DMS153 treated with DMSO at 0.1 percent for 48 hours (cell line): ENCODE measurements around the gene COPS7A.

ENCODE experiments used
- DNase-seq: peaks from one replicate; lab custom pipeline; 2025; ENCODE audit not compliant: unreplicated experiment; lab: John Stamatoyannopoulos, UW

COPS7A gene

DNA sequence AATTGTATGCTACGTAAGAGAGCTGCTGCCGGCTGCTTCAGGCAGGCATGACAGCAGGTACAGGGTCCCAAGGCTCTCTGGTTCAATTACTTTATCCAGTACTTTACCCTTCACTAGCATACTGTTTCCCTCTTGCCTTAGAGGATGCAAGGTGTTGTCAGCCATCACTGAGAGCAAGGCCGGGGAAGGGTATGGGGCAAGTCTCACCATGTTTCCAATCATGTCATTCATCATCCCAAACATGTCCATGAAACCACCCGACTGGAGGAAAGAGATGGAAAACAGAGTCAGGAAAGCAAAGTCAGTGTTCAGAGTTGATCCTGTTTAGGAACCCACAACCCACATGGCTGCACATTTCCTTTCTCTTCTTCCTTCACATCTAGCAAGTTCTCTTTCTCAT, 26.7 kb downstream of the COPS7A start:
- no peak for DNase-seq

DNA sequence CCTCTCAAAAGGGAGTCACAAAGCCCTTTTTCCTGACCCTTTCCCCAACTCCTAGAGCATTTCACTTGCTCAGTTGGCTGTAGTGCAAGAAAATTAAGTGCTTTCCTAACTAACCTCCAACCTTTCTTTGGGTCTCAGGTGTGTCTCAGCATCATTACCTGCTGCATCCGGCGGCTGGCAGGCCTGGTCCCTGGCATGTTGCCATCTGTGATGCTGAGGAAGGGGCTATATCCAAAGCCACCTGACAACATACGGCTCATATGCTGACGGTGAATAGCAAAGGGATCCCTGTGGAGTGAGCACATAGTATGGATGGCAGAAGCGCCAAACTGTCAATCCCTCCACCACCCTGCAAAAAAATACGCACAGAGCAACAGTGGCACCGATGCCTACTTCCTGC, 27.9 kb downstream of the COPS7A start:
- no peak for DNase-seq

DNA sequence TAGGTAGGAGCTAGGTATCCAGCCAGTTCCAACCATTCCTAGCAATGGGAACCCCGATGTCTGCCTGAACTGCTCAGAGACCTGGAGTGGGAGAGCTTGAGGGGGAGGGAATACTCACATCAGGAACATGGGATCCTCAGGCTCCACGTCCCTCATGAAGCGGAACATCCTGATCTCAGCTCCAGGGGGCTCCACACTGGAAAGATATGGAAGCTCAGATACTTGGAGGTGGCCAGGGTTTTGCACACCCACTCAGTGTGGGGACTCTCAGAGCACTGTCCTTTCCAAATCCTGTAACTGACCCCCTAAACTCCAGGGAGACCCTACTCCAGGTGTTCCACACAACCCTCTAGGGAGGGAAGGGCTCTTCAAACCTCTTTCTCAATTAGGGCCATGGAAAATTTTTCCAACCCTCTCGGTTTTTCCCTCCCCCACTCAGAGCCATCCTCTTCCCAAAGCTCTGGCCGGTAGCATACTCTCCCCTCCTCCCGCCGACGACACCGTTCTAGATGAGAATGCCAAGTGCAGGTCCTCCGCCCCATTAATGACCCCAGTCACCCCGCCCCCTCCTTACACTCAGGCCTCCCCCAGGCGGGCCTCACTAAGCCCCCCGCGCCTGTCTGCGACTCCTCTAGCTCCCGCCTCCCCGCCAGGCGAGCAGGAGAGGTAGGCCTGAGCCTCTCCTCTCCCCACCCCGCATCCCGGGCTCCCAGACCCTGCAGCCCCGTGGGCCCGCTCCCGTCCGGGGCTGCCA, 28.5 kb downstream of the COPS7A start:
- DNase-seq = no peak

DNA sequence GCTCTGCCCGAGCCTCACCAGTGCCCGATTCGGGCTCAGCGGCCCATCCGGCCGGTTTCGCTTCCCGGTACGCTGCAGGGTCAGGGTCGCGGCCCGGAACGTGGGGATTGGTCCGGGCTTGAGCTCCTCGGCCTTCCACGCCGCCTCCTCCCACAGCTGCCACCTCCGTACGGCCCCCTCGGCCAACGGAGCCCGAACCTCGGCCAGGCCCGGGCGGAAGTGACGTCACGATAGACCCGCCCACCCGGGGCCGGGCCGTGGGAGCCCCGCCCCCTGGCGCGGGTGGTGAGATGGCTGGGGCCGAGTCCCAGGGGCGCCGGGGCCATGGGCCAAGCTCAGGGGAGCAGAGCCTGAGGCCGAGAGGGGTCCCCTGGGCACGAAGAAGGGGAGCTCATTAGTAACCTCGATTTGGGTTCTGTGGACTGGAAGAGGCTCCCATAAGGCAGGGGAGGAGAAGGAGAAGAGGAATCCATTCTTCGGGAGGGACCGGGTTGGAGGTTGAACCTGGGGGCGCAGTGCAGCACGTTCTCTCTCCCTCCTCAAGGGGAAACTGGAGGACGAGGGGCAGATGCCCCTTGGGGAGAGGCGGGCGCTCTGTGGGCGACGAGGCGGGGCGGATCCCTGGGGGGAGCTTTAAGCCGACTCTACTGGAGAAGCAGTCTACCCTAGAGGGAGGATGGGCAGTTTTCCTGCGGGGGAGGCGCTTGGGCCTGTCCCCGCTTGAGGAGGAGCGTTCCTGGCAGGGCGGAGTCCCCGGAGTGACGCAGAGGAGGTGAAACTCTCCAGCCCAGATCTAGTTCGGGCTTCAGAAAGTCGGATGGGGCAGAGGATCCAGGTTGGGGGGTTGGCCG, 29.3 kb downstream of the COPS7A start, which contains the start of gene MLF2:
MLF2 (minus strand) TSS at position 221 of the 851 bp plus-strand sequence. CDS start 807 bp downstream, outside the sequence.
- peak; percentile 91 for DNase-seq

DNA sequence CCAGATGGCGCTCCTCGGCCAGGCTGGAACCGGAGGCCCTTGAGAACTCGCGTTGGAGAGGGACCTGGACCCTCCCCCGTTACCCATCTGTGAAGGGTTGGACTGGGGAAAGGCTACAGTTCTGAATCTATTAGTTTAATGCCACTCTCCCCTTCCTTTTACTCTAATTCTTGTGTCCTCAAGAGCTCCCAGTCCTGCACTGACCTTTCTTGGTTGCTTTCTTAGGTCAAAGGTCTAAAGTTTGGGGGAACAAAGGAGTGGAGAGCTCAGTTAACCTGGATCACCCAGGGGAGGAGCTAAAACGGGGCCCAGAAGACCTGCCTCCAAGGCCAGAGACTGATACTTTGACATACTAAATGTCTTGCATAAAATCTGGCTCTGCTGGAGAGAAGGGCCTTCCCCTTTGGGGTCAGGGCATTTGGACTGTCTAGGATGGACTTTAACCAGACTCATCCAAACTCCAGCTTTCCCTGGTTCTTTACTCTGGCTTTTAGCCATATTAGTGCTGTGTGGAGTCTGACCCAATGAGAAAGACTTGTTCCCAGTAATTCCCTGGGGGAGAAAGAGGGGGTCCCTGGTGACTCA, 30.0 kb downstream of the COPS7A start:
- DNase-seq = no peak

DNA sequence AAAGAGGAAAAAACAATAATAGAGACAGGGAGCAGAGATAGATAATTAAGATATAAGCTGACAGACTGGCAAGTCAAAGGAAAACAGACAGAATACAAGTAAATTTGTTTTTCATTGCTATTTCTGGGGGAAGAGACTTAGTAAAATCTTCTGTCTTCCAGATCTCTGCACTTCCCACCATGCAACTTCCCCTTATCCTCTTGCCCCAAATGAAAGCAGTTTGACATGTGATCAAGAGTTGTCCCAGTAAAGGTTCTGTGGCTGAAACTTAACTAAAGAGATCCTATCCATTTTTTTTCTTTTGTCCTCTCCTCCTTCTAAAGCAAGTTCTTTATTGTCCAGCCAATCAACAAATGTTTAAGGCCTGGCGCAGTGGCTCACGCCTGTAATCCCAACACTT, 30.6 kb downstream of the COPS7A start:
- no peak for DNase-seq

DNA sequence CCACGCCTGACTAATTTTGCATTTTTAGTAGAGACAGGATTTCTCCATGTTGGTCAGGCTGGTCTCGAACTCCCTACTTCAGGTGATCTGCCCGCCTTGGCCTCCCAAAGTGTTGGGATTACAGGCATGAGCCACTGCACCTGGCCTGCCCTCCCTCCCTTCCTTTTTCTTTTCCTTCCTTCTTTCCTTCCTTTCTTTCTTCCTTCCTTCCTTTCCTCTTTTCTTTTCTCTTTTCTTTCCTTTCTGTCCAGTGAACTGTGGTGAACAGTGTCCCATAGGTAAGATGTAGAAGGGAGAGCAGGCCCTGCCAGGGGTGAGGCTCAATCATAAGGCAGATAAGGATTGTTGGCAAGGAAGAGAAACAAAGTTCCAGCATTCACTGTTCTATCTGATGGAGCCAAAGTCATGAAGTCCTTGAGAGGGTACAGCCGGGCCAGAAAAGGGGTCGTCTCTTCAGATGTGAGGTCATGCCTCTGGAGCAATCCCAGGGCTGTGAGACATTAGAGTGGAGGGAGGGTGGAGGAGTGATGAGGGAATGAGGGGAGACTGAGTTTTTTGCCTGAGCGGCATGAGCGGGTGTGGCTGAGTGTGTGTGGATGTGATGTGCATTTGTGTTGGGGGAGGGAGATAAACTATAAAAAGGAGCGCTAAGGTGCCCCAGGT, 33.3 kb downstream of the COPS7A start:
- no peak for DNase-seq

DNA sequence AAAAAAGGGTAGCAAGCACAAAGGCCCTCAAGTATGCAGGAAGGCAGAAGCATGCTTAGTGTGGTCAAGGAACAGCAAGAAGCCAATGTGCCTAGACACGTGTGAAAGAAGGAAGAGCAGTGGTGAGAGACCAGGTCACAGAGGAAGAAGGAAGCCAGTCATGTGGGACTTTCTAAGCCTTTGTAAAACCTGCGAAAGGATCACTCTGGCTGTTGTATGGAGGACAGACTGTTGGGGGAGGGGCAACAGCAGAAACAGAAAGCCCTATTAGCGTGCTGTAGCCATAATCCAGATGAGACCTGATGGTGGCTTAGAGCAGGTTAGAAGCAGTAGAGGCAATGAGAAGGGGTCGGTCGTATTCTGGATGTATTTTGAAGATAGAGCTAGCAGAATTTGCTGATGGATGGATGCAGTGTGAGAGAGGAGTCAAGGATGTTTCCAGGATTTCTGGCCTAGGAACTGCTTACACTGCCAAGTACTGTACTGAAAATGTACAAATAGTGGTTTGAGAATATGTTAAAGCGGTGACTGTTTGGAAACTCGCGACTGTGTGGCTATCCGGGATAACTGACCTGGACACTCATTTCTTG, 34.8 kb downstream of the COPS7A start:
- no peak for DNase-seq

DNA sequence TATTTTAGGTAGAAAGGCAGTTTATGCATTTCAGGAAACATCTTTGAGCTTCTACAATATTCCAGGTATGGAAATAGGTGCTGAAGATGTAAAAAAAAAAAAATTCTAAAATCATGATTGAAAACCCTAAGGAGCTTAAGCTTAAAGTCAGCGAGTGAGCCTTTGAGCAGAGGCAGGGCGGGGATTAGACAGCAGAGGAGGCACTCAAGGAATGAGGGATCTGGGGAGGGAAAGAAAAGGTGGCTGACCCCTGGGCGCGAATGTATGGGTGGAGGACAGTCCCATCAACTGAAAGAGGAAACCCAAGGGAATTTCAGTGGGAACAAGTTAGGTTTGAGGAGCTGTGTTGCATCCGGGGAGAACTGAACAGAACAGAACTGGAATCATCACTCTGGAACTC, 35.9 kb downstream of the COPS7A start:
- no peak for DNase-seq

DNA sequence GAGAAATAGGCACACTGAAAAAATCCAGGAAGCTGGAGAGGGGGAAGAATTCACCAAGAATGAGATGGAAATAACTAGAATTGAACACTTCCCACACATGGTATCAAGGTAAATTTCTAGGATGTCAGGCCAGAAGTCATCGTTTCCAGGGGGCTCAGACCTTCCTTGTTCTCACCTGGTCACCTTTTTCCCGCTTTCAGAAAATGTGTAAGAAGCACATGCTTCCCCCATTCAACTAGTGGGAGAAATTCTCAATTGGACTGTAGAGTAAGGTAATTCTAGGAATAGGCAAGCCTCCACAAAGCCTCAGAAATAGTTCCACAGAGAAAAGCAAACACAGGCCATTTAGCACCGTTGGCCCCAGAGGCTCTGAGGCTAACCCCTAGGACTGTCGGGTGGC, 39.5 kb downstream of the COPS7A start:
- no peak for DNase-seq

DNA sequence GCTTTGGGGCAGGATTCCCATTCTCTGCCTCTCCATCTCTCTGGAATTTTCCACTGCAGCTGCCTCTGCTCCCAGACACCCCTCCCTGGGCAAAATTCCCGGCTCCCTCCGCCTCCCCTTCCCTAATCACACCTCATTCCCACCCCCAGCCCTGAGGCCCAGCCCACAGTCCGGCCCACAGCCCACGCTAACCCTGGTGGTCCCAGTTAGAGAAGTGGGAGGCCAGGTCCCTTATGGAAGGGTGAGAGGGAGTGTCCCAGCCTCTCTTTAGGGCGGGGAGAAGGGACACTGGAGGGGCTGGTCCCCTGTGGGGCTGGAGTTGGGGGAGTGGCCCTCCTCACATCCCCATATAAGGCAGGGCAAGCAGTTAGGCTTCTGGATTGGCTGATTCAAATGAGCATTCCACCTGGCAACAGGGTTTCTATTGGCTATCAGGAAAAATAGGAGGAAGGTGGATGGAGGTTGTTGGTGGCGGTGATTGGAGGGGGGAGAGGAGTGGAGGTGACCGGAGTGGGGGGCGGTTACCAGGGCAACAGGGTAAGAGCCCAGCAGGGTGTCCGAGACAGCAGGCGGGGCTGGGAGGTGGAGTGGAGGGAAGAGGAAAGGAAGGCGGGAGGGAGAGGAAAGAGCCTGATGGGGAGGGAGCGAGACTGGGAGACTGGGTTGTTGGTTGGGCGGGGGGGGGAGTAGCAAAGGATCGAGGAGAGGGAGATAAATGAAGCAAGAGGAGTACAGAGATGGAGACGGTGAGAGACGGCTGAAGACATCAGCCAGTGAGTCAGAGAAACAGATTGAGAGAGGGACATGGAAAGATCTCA, 40.4 kb downstream of the COPS7A start:
- DNase-seq = peak; percentile 98

DNA sequence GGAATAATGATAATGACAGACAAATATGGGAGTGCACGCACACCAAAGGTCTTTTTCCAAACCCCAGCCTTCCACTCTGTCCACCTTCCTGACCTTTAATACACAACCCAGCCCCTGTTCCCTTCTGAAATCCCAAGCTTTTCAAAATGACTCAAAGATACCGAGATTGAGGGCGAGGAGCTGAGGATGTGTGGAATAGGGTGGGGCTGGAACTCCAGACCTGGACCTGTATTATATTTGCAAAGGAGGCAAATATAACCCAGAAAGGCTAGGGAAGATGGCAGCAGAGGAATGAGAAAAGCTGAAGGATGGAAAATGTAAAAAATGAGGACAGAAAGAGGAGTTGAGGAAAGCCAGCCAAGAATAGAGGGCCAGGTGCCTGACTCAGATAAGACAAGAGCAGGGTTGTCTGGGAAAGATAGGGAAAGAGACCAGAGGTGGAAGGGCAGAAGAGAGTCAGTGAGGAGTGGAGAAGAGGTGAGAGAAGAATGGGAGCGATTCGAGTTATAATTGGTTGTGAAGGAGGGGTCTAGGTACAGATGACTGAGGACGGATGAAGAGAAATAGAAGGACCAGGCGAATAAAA, 41.3 kb downstream of the COPS7A start:
- peak; percentile 49 for DNase-seq

DNA sequence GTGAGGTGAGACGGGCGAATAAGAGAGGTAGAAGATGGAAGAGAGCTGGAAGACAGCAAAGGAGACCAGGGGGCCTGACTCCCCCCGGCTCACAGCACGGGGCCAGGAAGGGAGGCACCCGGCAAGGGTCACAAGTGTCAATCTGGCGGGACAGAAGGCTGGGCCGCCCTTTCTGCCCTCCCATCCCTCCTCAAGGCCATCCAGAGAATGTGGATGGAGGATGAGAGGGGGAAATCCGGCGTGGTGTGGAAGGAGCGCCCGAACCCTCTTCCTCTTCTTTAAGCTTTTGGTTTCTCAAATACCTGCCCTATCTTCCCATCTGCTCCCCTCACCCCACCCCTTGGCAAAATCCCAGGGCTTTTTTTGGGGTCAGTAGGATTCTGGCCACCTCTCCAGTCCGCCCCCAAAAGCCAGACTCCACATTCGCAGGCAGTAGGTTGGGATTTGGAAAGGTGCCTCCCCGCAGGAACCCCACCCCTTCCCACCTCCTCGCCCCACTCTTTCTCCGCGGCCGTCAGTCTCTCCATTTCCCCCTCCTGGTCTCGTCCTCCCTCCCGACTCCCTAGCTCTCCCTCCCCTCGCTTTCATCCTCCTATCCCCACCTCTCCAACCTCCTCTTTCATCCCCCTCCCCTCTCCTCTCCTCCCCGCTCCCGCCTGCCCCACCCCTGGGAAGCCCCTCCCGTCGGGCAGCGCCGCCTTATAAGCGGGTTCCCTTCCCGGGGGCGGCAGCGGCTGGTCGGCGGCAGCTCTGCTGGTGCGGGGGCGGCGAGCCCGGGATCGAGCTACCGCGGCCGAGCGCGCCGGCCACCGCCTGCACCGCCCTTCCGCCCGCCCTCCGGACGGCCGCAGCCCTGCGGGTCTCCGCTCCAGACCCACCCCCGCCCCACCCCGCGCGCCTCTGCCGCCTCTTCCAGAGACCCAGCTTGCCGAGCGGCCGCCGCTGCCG, 42.1 kb downstream of the COPS7A start, which contains the start of gene PTMS:
PTMS (plus strand) TSS at position 730 of the 948 bp plus-strand sequence. CDS start 343 bp downstream, outside the sequence.
- DNase-seq = peak; percentile 84

DNA sequence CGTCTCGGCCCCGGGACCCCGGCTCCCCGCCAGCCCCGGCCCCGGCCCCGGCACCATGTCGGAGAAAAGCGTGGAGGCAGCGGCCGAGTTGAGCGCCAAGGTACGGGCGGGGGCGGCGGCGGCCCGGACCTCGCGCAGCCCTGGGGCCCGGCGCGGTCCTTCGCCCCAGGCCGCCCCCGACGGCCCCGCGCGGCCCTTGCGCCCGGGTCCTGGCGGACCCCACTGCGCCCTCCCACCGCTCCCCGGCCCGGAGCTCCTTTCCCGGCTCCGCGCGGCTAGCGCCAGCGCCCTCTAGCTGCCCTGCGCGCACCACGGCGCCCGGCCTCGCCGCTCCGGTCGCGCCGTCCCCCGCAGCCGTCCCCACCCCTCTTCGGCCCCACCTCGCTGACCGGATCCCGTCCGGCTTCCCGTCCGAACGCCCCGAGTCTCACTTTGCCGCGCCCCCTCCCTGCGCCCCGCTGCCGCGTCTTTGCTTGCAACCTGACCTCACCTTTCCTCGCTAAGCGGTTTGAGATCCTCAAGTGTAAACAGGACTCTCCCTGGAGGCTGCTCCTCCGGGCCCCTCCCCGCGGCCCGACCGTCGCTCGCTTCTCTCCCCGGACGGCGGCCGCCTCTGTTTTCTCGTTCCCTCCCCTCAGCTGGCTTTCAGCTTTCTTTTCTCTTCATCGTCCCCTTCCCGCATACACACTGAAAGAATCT, 43.0 kb downstream of the COPS7A start:
- peak; percentile 46 for DNase-seq

DNA sequence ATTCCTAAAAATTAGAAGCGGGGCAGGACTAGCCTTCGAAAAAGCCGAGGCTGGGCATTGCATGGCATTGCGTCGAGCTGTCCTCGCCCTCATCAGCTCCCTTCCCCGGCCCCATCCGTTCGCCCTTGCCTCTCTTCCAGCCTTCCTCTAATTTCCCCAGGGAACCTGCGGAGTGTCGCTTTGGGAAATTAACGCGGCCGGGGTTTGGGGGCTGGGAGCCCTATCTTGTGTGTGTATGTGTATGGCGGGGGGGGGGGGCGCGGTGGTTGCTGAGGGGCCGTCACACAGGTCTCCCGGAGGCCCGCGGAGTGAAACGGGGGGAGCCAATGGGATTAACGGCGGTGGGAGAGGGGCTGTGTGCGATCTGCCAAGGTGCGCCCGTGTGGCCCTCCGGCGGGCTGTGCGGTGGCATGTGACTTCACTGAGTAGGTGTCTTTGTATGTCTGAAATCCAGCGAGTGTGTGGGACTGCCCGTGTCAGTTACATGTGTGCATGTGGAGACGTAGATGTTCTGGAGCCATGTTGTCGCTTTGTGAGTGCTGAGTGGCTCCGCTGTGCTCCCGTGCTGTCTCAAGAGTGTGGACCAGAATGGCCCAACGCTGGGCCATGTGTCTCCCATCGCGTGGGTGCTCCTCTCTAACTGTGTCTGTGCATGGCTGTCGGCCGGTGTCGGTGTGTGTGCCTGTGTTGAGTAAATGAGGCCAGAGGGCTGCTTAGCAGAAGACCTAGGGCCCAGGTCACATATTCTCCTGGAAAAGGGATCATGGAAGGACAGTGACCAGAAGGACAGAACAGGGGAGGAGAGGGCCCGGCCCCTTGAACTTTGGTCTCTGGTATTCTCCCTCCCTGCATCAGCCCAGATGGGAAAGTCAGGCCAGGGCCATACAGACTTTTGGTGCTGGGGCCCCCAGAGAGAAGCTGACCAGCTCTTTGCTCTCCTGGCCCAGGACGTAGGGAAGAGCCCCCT, 43.8 kb downstream of the COPS7A start:
- no peak for DNase-seq

DNA sequence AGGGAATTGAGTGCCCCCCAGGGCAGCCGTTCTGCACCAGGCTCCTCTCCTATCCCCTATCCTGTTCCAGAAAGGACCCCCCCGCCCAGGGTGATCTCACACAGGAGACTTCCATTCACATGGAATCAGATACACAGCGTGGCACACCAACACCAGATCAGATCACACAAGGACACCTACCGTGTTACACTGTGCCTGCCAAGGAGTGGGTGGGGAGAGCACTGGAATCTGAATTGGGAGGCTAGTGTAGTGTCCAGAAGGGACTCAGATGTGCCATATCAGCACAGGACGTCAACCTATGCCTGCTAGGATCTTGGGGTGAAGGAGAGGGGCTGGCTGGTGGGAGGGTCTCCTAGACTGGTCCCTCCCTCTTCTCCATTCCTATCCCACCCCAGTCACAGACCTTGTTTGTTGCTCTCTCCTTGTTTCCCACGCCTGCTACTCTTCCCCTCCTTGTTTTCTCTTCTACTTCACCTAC, 44.6 kb downstream of the COPS7A start:
- DNase-seq = no peak

DNA sequence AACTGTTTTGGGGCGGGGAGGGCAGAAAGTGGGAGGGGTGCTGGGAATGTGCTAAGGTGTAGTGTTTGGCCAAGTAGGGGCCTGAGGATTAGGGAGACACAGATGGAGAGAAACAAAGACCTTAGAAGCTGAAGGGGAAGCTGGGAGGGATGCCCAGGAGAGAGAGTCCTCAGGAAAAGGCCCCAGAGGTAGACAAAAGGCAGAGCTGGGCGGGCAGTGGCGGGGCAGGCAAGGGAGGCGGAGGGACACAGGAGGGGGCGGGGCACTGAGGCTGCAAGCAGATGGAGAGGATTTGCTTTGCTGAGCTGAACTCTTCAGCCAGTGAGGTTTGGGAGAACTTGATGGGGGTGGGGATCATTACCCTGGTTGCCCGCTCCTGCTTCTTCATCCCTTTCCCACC, 45.1 kb downstream of the COPS7A start:
- DNase-seq = peak; percentile 45
